DND-41 (cell line): Measurements from ENCODE around the gene DPH1.

ENCODE experiments used
- CTCF ChIP-seq: IDR thresholded peaks from 2 replicates; pipeline ENCODE4 v1.5.1; 2012; ENCODE audit warnings: borderline replicate concordance, low read length, moderate library complexity, mild to moderate bottlenecking; ENCODE audit not compliant: poor library complexity, severe bottlenecking; ENCODE audit errors: extremely low read depth
- EZH2 ChIP-seq: IDR thresholded peaks from 3 replicates; pipeline ENCODE4 v1.6.1; 2012; ENCODE audit warnings: borderline replicate concordance, low read depth, mild to moderate bottlenecking, moderate library complexity, low read length, inconsistent platforms; ENCODE audit not compliant: severe bottlenecking

- peak; percentile 72 for TF ChIP-seq CTCF
- TF ChIP-seq EZH2, result no peak
Observed at GRCh38 chr17:2064980-2065785, 35.2 kb downstream of the DPH1 start.
